Upper lobe of left lung (tissue), 4 donors: ENCODE measurements around the gene SPPL3.

Experiments used
- EP300 ChIP-seq, 4 donors: sonication (generic); formaldehyde crosslinking; IDR thresholded peaks; one replicate each; pipeline ENCODE4 v1.5.1; 2017; ENCODE audit warnings: antibody characterized with exemption in 4 of 4, control low read depth in 2 of 4
- TF ChIP-seq, protein P1 (sequence below), 6 experiments: fragments of 450-650 bp in 4 of 6; fragments of 200-600 bp in 2 of 6; sonication (generic) in 2 of 6; IDR thresholded peaks; one replicate each; pipeline ENCODE4 v1.5.1; 2016 to 2019; ENCODE audit warnings: antibody characterized with exemption in 6 of 6

DNA sequence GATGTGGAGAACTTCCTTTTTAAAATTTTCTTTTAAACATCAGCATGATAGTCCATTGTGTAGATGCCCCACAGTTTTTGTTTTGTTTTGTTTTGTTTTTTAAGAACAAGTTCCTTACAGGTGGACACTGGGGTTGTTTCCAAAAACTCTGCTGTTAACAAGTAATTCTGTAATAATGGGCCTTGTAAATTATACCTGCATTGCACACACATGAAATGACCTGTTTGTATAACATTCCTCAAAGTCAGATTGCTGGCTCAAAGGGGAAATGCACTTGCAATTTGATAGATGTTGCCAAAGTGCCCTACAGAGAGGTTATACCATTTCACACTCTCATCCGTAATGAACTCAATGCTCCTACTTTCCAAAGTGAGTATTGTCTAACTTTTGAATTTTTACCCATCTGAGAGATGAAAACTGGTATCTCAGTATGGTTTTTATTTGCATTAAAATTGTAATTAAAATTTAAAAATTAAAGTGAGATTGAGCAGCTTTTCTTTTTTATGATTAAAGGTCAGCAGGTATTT lies 89.2 kb downstream of the SPPL3 start:
- TF ChIP-seq, protein P1, sequence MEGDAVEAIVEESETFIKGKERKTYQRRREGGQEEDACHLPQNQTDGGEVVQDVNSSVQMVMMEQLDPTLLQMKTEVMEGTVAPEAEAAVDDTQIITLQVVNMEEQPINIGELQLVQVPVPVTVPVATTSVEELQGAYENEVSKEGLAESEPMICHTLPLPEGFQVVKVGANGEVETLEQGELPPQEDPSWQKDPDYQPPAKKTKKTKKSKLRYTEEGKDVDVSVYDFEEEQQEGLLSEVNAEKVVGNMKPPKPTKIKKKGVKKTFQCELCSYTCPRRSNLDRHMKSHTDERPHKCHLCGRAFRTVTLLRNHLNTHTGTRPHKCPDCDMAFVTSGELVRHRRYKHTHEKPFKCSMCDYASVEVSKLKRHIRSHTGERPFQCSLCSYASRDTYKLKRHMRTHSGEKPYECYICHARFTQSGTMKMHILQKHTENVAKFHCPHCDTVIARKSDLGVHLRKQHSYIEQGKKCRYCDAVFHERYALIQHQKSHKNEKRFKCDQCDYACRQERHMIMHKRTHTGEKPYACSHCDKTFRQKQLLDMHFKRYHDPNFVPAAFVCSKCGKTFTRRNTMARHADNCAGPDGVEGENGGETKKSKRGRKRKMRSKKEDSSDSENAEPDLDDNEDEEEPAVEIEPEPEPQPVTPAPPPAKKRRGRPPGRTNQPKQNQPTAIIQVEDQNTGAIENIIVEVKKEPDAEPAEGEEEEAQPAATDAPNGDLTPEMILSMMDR (IDR thresholded peaks at IDR 0.05), result no peak
- no peak for TF ChIP-seq EP300 (IDR thresholded peaks at IDR 0.05)
